GM06990 (cell line): ENCODE measurements around the gene LRRC8A.

Experiments used
- DNase-seq: peaks from one replicate; pipeline ENCODE4 v3.0.0-alpha.2; 2011; ENCODE audit not compliant: insufficient read length; ENCODE audit errors: extremely low read depth
- H3K27me3 ChIP-seq: replicated peaks from 2 replicates; pipeline ENCODE4 v1.6.0; 2011; ENCODE audit warnings: low read length; ENCODE audit not compliant: control insufficient read depth, insufficient read depth
- H3K36me3 ChIP-seq: 2 replicates; pipeline ENCODE4 v1.5.1; 2011; ENCODE audit warnings: low read length; ENCODE audit not compliant: control insufficient read depth, insufficient read depth
- H3K4me3 ChIP-seq: replicated peaks from 2 replicates; pipeline ENCODE4 v1.5.1; 2011; ENCODE audit warnings: low read depth, mild to moderate bottlenecking, control low read depth, low read length
- TF ChIP-seq, protein P1 (sequence below): IDR thresholded peaks from 2 replicates; pipeline ENCODE4 v1.5.1; 2011; ENCODE audit warnings: low read length, control low read depth, mild to moderate bottlenecking, inconsistent platforms; ENCODE audit not compliant: insufficient read depth, poor library complexity, severe bottlenecking

The LRRC8A gene

DNA sequence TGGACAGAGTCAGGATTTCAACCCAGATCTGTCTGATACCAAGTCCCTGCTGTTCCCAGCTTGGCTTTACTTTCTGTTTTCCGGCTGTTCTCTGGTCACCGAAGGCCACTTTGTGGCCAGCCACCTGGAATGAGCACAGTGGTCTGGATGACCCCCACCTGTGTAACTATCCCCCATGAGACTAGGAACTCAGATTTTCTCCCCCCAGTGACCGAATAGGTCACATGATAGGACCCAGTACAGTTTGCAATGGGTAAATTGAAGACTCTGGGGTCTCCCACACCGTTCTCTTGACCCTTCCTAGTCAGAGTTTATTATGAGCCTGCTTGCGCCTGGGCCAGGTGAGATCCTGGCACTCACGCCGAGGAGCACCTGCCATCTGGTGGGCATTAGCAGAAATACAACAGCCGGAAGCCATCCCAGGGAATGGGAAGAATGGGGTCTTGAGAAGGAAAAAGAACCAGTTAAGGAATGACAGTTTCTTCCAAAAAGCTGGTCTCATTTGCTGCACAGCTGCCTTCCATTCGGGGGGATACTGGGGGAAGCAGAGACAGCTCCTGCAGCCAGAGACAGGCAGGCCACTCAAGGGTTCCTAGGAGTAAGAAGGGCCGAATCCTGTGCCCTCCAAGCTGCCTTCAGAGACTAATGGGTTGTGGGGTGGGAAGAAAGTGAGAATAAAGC lies 45.9 kb downstream of the LRRC8A start:
- no peak overlapping the region for H3K4me3 ChIP-seq
- no peak for DNase-seq
- no peaks in the 10 kb centered on the region for H3K36me3 ChIP-seq
- TF ChIP-seq, protein P1, sequence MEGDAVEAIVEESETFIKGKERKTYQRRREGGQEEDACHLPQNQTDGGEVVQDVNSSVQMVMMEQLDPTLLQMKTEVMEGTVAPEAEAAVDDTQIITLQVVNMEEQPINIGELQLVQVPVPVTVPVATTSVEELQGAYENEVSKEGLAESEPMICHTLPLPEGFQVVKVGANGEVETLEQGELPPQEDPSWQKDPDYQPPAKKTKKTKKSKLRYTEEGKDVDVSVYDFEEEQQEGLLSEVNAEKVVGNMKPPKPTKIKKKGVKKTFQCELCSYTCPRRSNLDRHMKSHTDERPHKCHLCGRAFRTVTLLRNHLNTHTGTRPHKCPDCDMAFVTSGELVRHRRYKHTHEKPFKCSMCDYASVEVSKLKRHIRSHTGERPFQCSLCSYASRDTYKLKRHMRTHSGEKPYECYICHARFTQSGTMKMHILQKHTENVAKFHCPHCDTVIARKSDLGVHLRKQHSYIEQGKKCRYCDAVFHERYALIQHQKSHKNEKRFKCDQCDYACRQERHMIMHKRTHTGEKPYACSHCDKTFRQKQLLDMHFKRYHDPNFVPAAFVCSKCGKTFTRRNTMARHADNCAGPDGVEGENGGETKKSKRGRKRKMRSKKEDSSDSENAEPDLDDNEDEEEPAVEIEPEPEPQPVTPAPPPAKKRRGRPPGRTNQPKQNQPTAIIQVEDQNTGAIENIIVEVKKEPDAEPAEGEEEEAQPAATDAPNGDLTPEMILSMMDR = peak; percentile 81
- H3K27me3 ChIP-seq = no peaks in the 10 kb centered on the region

- no peak overlapping the region for H3K4me3 ChIP-seq
- no peaks in the 10 kb centered on the region for H3K27me3 ChIP-seq
- DNase-seq = no peak
- TF ChIP-seq, protein P1 = no peak
- H3K36me3 ChIP-seq = no peaks in the 10 kb centered on the region
These were observed 46.7 kb downstream of the LRRC8A start for GRCh38 chr9:128928624-128929023.

- no peak for DNase-seq
- Histone ChIP-seq H3K27me3 (no peaks in the 10 kb centered on the region), H3K36me3 (no peaks in the 10 kb centered on the region), H3K4me3 (no peak overlapping the region)
- TF ChIP-seq, protein P1 = no peak
These were observed 47.6 kb downstream of the LRRC8A start for GRCh38 chr9:128929560-128929959.

- no peak overlapping the region for H3K4me3 ChIP-seq
- TF ChIP-seq, protein P1 = no peak
- no peak for DNase-seq
- H3K27me3 ChIP-seq = no peaks in the 10 kb centered on the region
- H3K36me3 ChIP-seq = no peaks in the 10 kb centered on the region
These were observed 51.8 kb downstream of the LRRC8A start for GRCh38 chr9:128933731-128934130.

- Histone ChIP-seq H3K27me3 (no peaks in the 10 kb centered on the region), H3K36me3 (no peaks in the 10 kb centered on the region), H3K4me3 (no peak overlapping the region)
- TF ChIP-seq, protein P1 = no peak
- DNase-seq = no peak
These were observed 54.4 kb downstream of the LRRC8A start for GRCh38 chr9:128936171-128936865.
